K562 (cell line): Measurements from ENCODE around the gene HHLA2. TPM values are rescaled to one million over a fixed set of nuclear protein-coding genes. Genes with fewer than 3 reads are reported as not detected.

ENCODE experiments used
- ATAC-seq: fragments of 200-7000 bp; cut with Tn5 transposase; 3 replicates; pipeline ENCODE4 v1.9.1; 2020; ENCODE audit warnings: moderate library complexity
- BruUV-seq: library from RNA; stranded (reverse); fragments of 400-500 nt; replicated peaks from 2 replicates; lab custom pipeline; 2021; lab: Mats Ljungman, UMichigan
- CTCF ChIA-PET: fragments of 300-600 bp; formaldehyde crosslinking; extraction: SDS; loops from one replicate; lab custom pipeline; 2021; ENCODE audit warnings: low intra/inter-chr PET ratio; lab: Yijun Ruan, JAX
- POLR2A ChIA-PET: fragments of 300-600, 350-650 bp; sonication (Branson Sonifier 250); formaldehyde crosslinking; extraction: SDS; loops from one replicate; lab custom pipeline; 2021; ENCODE audit warnings: antibody characterized with exemption, inconsistent platforms; lab: Yijun Ruan, JAX
- DNase-seq, 4 experiments: peaks; one replicate each; pipeline versions ENCODE4 v3.0.0 to v3.0.0-alpha.2; 2011 to 2018; ENCODE audit warnings: low spot score in 3 of 4, mixed read lengths in 3 of 4; ENCODE audit errors: extremely low read depth in 1 of 4
- FAIRE-seq: peaks from 2 replicates; lab custom pipeline; 2011; peaks lifted over from hg19 to GRCh38; lab: Jason Lieb, UNC
- H2AFZ ChIP-seq: 2 replicates; pipeline ENCODE4 v1.6.0; 2011; ENCODE audit warnings: low read depth, low read length, control low read depth, inconsistent platforms
- H3K27ac ChIP-seq: fragments of 200-600 bp; 3 replicates; pipeline ENCODE4 v1.8.0; 2011; ENCODE audit warnings: low read depth, mild to moderate bottlenecking, control low read depth, inconsistent platforms, low read length, moderate library complexity, mixed read lengths; ENCODE audit errors: extremely low read depth
- H3K27me3 ChIP-seq, 2 experiments: fragments of 300-600 bp in 1 of 2; 2 replicates in 1 of 2; 3 replicates in 1 of 2; pipeline versions ENCODE4 v1.6.0 to v1.8.0; 2011; ENCODE audit warnings: inconsistent platforms in 2 of 2, low read length in 2 of 2, mild to moderate bottlenecking in 1 of 2, mixed read lengths in 1 of 2, moderate library complexity in 1 of 2; ENCODE audit not compliant: control insufficient read depth in 2 of 2, insufficient read depth in 2 of 2
- H3K36me3 ChIP-seq: fragments of 300-600 bp; 3 replicates; pipeline ENCODE4 v1.8.0; 2011; ENCODE audit warnings: mild to moderate bottlenecking, low read length, inconsistent platforms; ENCODE audit not compliant: control insufficient read depth, insufficient read depth
- H3K4me1 ChIP-seq, 2 experiments: fragments of 200-600 bp in 1 of 2; replicated peaks in 1 of 2; 2 replicates in 1 of 2; 3 replicates in 1 of 2; pipeline versions ENCODE4 v1.5.1 to v1.8.0; 2011; ENCODE audit warnings: inconsistent platforms in 2 of 2, low read length in 2 of 2, mild to moderate bottlenecking in 1 of 2, mixed read lengths in 1 of 2, moderate library complexity in 1 of 2; ENCODE audit not compliant: control insufficient read depth in 2 of 2, insufficient read depth in 2 of 2
- H3K4me2 ChIP-seq: 2 replicates; pipeline ENCODE4 v1.6.1; 2011; ENCODE audit warnings: low read length, control low read depth, inconsistent platforms, mixed read lengths; ENCODE audit not compliant: insufficient read depth
- H3K4me3 ChIP-seq: fragments of 200-600 bp; sonication (generic), shearing (Covaris generic); 2 replicates; pipeline ENCODE4 v1.5.1; 2016; ENCODE audit warnings: control low read depth, inconsistent platforms
- H3K79me2 ChIP-seq: fragments of 200-600 bp; 3 replicates; pipeline ENCODE4 v1.8.0; 2011; ENCODE audit warnings: low read length, inconsistent platforms; ENCODE audit not compliant: control insufficient read depth, insufficient read depth
- H3K9ac ChIP-seq, 2 experiments: 2 replicates each; pipeline versions ENCODE4 v1.6.0 to v1.6.1; 2011; ENCODE audit warnings: low read depth in 2 of 2, low read length in 2 of 2, control low read depth in 1 of 2, inconsistent platforms in 1 of 2, mild to moderate bottlenecking in 1 of 2, mixed read lengths in 1 of 2; ENCODE audit not compliant: insufficient read depth in 1 of 2
- H3K9me1 ChIP-seq: one replicate; pipeline ENCODE4 v1.6.0; 2011; ENCODE audit warnings: inconsistent platforms, mild to moderate bottlenecking, low read length, moderate library complexity; ENCODE audit not compliant: control insufficient read depth, insufficient read depth
- H3K9me3 ChIP-seq: replicated peaks from 2 replicates; pipeline ENCODE4 v1.5.1; 2011; ENCODE audit warnings: low read depth, low read length, inconsistent platforms; ENCODE audit not compliant: control insufficient read depth, insufficient read depth
- H4K20me1 ChIP-seq: replicated peaks from 2 replicates; pipeline ENCODE4 v1.6.1; 2011; ENCODE audit warnings: low read length, inconsistent platforms, mixed read lengths; ENCODE audit not compliant: control insufficient read depth, insufficient read depth
- BRD4 ChIP-seq: fragments of 200-600 bp; sonication (generic); IDR thresholded peaks from 2 replicates; pipeline ENCODE4 v1.6.1; 2017; ENCODE audit warnings: inconsistent platforms
- E2F3 ChIP-seq: fragments of 250-450 bp; sonication (Bioruptor Pico); IDR thresholded peaks from 2 replicates; pipeline ENCODE4 v1.4.0; 2020; ENCODE audit warnings: mild to moderate bottlenecking
- MECOM ChIP-seq: fragments of 250-450 bp; sonication (Bioruptor Pico); IDR thresholded peaks from 2 replicates; pipeline ENCODE4 v1.8.0; 2022; ENCODE audit warnings: inconsistent platforms
- RBM17 ChIP-seq: fragments of 200-400 bp; formaldehyde crosslinking; IDR thresholded peaks from 2 replicates; pipeline ENCODE4 v1.6.1; 2017; ENCODE audit warnings: low read depth, mild to moderate bottlenecking, low read length, borderline replicate concordance
- SAP30 ChIP-seq: fragments of 200-600 bp; sonication (generic); IDR thresholded peaks from 2 replicates; pipeline ENCODE4 v1.6.1; 2012; ENCODE audit warnings: borderline replicate concordance, low read depth, mild to moderate bottlenecking, moderate library complexity, low read length, control low read depth, inconsistent platforms; ENCODE audit not compliant: insufficient read depth, poor library complexity, severe bottlenecking
- SREBF1 ChIP-seq: fragments of 150-350 bp; IDR thresholded peaks from 2 replicates; pipeline ENCODE4 v1.6.1; 2014; ENCODE audit warnings: antibody characterized with exemption, low read depth, low read length, borderline replicate concordance
- ZNF133 ChIP-seq: fragments of 250-450 bp; sonication (Bioruptor Pico); IDR thresholded peaks from 2 replicates; pipeline ENCODE4 v1.4.0; 2020; ENCODE audit warnings: mild to moderate bottlenecking
- ZNF253 ChIP-seq: fragments of 250-450 bp; sonication (Bioruptor Pico); conservative IDR thresholded peaks from 2 replicates; pipeline ENCODE4 v1.6.1; 2021; ENCODE audit warnings: mild to moderate bottlenecking
- WGBS: fragments of 100-300 bp; shearing (Covaris generic); methylation state at CpG from one replicate; pipeline ENCODE4 v1.1.6; 2016; ENCODE audit warnings: low coverage, mixed read lengths; ENCODE audit not compliant: insufficient coverage; ENCODE audit errors: missing lambda C conversion rate; 5-methylcytosine and 5-hydroxymethylcytosine counted together
- in situ Hi-C: fragments of 300-500 bp; cut with MboI; formaldehyde crosslinking; loops from 4 replicates; pipeline ENCODE4 v1.15.0; 2018; ENCODE audit warnings: inconsistent platforms, mixed read lengths
- intact Hi-C: fragments of 100-400 bp; cut with micrococcal nuclease; formaldehyde crosslinking; loops from 2 replicates; pipeline ENCODE4 v1.14.2; 2022
- polyA plus RNA-seq, 8 experiments: library from polyadenylated mRNA; depleted of rRNA in 4 of 8; stranded (reverse) in 5 of 8; unstranded in 3 of 8; fragments of >200 nt; fragmentation: Nextera tagmentation in 2 of 8; fragmentation: Illumina TruSeq in 1 of 8; extraction: Ambion mirVana in 2 of 8; extraction: Trizol in 1 of 8; gene quantifications; 2 replicates each; pipeline versions ENCODE4 v1.2.1 to v1.2.3, GENCODE V29; 2011 to 2014; ENCODE audit warnings: inconsistent platforms in 1 of 8, missing spikeins in 1 of 8
- total RNA-seq, 7 experiments: library from RNA; depleted of rRNA in 6 of 7; stranded (reverse); fragments of >200 nt in 6 of 7; fragmentation: Illumina TruSeq in 2 of 7; extraction: Trizol in 2 of 7; gene quantifications; 2 replicates each; pipeline versions ENCODE4 v1.2.1 to v1.2.3, GENCODE V29; 2011 to 2021; ENCODE audit warnings: low replicate concordance in 1 of 7
- TF ChIP-seq, protein P1 (sequence below): IDR thresholded peaks from 2 replicates; pipeline ENCODE4 v1.6.1; 2011; ENCODE audit not compliant: insufficient read length; ENCODE audit errors: extremely low read depth

Gene HHLA2
- total and polyA plus RNA-seq, 9 of the 15 experiments (the other 6 are each of a cell fraction or from before 2014, with no cell fraction given): 0.04 TPM; not detected in 7

DNA sequence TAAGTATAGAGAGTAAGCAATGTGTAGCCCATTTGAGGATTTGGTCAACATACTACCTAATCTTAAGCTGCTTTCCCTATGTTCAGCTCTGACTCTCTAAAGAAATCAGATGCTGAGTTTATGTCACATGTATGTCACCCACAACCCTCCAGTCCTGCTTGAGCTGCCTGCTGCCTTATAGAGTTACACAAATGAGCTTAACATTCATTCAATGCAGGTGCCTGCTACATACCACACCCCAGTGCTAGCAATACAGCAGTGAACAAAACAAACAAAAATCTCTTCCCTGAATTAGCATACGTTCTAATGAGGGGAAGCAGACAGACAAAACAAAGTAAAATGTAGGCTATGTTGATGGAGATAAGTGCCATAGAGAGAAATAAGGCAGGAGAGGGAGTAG, 93.0 kb downstream of the HHLA2 start:
- Histone ChIP-seq H2AFZ (no peak overlapping the region), H3K36me3 (no peaks in the 10 kb centered on the region), H3K4me2 (no peak overlapping the region), H3K27me3 (no peaks in the 10 kb centered on the region; a peak in 2 of 5 replicates), H3K27ac (no peak overlapping the region), H4K20me1 (no peaks in the 10 kb centered on the region), H3K9me1 (no peaks in the 10 kb centered on the region), H3K4me3 (no peak overlapping the region), H3K9ac (no peak overlapping the region), H3K9me3 (no peaks in the 10 kb centered on the region), H3K79me2 (no peaks in the 10 kb centered on the region), H3K4me1 (peaks cover 0 to 3% of the 10 kb centered on the region in 2 experiments; a peak in 1 of 5 replicates)
- no peak for DNase-seq
- no peak for ATAC-seq
- TF ChIP-seq E2F3 (CRISPR knock-in tag) (no peak), BRD4 (no peak), MECOM (CRISPR knock-in tag) (no peak), ZNF133 (CRISPR knock-in tag) (no peak), ZNF253 (CRISPR knock-in tag) (no peak), RBM17 (no peak), SAP30 (no peak), SREBF1 (no peak)
- TF ChIP-seq, protein P1, sequence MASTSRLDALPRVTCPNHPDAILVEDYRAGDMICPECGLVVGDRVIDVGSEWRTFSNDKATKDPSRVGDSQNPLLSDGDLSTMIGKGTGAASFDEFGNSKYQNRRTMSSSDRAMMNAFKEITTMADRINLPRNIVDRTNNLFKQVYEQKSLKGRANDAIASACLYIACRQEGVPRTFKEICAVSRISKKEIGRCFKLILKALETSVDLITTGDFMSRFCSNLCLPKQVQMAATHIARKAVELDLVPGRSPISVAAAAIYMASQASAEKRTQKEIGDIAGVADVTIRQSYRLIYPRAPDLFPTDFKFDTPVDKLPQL: no peak
- ChIA-PET POLR2A (interaction anchor here (0.5 kb wide), 1 partner anchor 21 kb away, joined by 3 read pairs; no protein-coding TSS in a partner anchor), CTCF (no interaction called here)
- FAIRE-seq: no peak
- intact Hi-C loops (no loop called here), in situ Hi-C loops (no loop called here)
- no TSS peak for BruUV-seq
- 10% methylated on average over 1 of the region's 1 CpG for WGBS
